Measurements from ENCODE around the gene CACNA1C. TPM values are rescaled to one million over a fixed set of nuclear protein-coding genes. Genes with fewer than 3 reads are reported as not detected.

The CACNA1C gene
- total RNA-seq, 1 donor from 2014 or later: 102 TPM

GRCh38 chr12:2332947-2333346 is 280.2 kb downstream of the CACNA1C start:
- no peak for DNase-seq (ENCODE audit: low spot score in 2 of 2)
- H3K27ac ChIP-seq: peak overlapping the region; percentile 97 to 99
- no peaks in the 10 kb centered on the region for H3K9me3 ChIP-seq
- H3K4me3 ChIP-seq: no peak overlapping the region
- H3K4me1 ChIP-seq: peaks cover 21 to 52% of the 10 kb centered on the region in 2 donors
- H3K27me3 ChIP-seq: no peaks in the 10 kb centered on the region
- intact Hi-C loops (cut with DNase I): loop anchor here (5.0 to 10.0 kb wide), 2 partner anchors 52 to 94 kb away; no protein-coding TSS in a partner anchor
- TF ChIP-seq, protein P1, sequence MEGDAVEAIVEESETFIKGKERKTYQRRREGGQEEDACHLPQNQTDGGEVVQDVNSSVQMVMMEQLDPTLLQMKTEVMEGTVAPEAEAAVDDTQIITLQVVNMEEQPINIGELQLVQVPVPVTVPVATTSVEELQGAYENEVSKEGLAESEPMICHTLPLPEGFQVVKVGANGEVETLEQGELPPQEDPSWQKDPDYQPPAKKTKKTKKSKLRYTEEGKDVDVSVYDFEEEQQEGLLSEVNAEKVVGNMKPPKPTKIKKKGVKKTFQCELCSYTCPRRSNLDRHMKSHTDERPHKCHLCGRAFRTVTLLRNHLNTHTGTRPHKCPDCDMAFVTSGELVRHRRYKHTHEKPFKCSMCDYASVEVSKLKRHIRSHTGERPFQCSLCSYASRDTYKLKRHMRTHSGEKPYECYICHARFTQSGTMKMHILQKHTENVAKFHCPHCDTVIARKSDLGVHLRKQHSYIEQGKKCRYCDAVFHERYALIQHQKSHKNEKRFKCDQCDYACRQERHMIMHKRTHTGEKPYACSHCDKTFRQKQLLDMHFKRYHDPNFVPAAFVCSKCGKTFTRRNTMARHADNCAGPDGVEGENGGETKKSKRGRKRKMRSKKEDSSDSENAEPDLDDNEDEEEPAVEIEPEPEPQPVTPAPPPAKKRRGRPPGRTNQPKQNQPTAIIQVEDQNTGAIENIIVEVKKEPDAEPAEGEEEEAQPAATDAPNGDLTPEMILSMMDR (IDR thresholded peaks at IDR 0.05): no peak
- no peaks in the 10 kb centered on the region for H3K36me3 ChIP-seq

DNA sequence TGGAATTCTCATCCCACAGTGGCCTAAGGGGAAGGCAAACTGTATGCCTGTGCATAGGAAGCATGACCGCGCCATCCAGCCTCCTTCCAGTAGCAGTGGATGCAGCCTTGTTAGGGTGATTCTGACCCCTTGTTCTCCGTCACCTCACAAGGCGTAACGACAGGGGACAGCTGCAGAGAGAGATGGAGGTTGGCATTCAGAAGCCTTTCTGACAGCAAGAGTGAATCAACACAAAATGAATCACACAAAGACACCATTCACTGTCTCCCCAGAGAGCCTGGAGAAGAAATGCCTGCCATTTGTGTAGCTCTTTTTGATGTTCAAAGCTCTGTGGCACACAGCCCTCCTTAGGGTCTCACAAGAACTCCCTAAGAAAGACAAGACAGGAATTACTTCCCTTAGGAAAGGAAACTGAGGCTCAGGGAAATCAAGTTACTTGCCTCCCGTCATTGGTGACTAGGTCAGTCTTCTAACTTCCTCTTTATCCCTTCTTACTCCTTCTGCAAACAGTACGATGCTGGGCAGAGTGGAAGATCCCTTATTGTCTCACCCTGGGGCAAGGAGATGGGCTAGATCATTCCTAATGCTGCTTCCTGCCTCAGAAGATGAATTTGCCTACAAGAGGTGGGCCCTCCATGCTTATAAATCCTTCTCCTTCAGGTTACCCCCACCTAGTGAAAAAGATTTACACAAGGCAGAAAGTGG is 280.9 kb downstream of the CACNA1C start:
- H3K4me3 ChIP-seq: no peak overlapping the region
- intact Hi-C loops (cut with DNase I): loop anchor here (5.0 to 10.0 kb wide), 2 partner anchors 51 to 94 kb away; no protein-coding TSS in a partner anchor
- H3K9me3 ChIP-seq: no peaks in the 10 kb centered on the region
- no peak for DNase-seq (ENCODE audit: low spot score in 2 of 2)
- peak overlapping the region; percentile 97 to 99 for H3K27ac ChIP-seq
- H3K4me1 ChIP-seq: peaks cover 21 to 58% of the 10 kb centered on the region in 2 donors
- TF ChIP-seq, protein P1 (IDR thresholded peaks at IDR 0.05): no peak
- no peaks in the 10 kb centered on the region for H3K27me3 ChIP-seq
- H3K36me3 ChIP-seq: no peaks in the 10 kb centered on the region

DNA sequence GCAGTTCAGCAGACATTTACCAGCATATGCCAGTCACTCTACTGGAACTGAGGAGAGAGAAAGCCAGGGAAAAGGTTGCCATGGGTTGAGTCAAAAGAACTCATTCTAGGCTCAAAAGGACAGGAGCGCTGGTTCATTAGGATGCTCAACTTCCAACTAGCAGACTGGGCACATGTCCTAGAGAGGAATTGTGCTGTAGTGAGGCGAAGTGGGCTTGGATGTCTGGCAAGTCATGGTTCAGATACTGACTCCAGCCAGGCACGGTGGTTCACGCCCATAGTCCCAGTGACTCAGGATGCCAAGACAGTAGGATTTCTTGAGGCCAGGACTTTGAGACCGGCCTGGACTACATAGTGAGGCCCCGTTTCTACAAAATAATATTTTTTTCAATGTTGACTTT is 281.5 kb downstream of the CACNA1C start:
- no peaks in the 10 kb centered on the region for H3K36me3 ChIP-seq
- H3K27me3 ChIP-seq: no peaks in the 10 kb centered on the region
- intact Hi-C loops (cut with DNase I): loop anchor here (5.0 to 10.0 kb wide), 2 partner anchors 51 to 93 kb away; no protein-coding TSS in a partner anchor
- DNase-seq (ENCODE audit: low spot score in 2 of 2): no peak
- peaks cover 21 to 58% of the 10 kb centered on the region in 2 donors for H3K4me1 ChIP-seq
- H3K27ac ChIP-seq: peak overlapping the region; percentile 97 to 99
- TF ChIP-seq, protein P1 (IDR thresholded peaks at IDR 0.05): no peak
- H3K9me3 ChIP-seq: no peaks in the 10 kb centered on the region
- H3K4me3 ChIP-seq: no peak overlapping the region

DNA sequence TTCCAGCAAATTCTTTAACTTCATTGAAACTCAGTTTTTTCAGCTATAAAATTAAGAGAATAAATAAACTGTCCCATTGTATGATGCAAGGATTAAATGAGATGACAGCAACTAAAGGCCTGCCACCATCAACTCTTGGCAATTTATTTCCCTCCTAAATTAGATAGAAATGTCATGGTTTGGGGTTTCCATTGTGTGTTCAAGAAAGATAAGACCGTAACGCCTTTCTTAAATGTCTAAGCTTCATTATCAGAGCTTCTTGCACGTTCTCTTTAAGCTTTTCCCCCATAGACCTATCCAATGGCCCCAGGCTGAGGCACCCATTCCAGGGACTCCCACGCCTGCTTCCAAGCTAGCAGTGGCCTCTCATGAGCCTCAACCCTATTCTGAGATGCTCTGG is 281.9 kb downstream of the CACNA1C start:
- H3K36me3 ChIP-seq: no peaks in the 10 kb centered on the region
- H3K4me3 ChIP-seq: no peak overlapping the region
- DNase-seq (ENCODE audit: low spot score in 2 of 2): no peak
- H3K9me3 ChIP-seq: no peaks in the 10 kb centered on the region
- H3K27ac ChIP-seq: peak overlapping the region; percentile 97 to 99
- no peaks in the 10 kb centered on the region for H3K27me3 ChIP-seq
- H3K4me1 ChIP-seq: peaks cover 21 to 62% of the 10 kb centered on the region in 2 donors
- intact Hi-C loops (cut with DNase I): loop anchor here (5.0 to 10.0 kb wide), 4 partner anchors 32 to 93 kb away; no protein-coding TSS in a partner anchor
- TF ChIP-seq, protein P1 (IDR thresholded peaks at IDR 0.05): no peak

- Histone ChIP-seq H3K4me3 (no peak overlapping the region), H3K27me3 (no peaks in the 10 kb centered on the region), H3K27ac (peak overlapping the region; percentile 97 to 99), H3K36me3 (no peaks in the 10 kb centered on the region), H3K4me1 (peaks cover 21 to 64% of the 10 kb centered on the region in 2 donors), H3K9me3 (no peaks in the 10 kb centered on the region)
- intact Hi-C loops (cut with DNase I): loop anchor here (5.0 to 10.0 kb wide), 3 partner anchors 33 to 50 kb away; no protein-coding TSS in a partner anchor
- no peak for DNase-seq (ENCODE audit: low spot score in 2 of 2)
- TF ChIP-seq, protein P1 (IDR thresholded peaks at IDR 0.05): no peak
These were observed 282.3 kb downstream of the CACNA1C start for GRCh38 chr12:2335109-2335508.
